Measurements from ENCODE around the gene RNF31.

RNF31 gene

DNA sequence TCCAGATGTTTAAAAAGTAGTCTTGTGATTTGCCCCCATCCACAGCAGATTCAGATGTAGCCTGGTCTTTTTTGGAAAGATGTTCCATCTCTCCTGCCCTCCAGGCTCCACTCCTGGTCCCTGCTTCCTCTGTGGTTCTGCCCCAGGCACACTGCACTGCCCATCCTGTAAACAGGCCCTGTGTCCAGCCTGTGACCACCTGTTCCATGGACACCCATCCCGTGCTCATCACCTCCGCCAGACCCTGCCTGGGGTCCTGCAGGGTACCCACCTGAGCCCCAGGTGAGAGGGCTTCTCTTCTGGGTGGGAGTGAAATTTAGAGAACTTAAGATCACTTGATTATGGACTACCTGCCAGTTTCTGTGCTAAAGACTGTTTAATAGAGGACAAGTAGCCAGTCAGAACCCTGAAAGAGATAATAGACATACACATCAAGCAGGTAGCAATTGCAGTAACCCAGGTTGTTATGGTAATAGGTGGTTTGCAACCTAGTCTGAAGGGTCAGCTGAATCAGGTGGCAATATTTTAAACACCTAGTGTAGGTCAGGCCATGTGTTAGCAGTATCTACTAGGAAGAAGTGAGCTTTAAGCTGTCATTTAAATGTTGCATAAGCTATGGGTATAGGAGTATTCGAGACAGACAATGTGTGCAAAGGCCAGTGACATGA, 2.1 kb downstream of the RNF31 start:
- TF ChIP-seq, protein P1, sequence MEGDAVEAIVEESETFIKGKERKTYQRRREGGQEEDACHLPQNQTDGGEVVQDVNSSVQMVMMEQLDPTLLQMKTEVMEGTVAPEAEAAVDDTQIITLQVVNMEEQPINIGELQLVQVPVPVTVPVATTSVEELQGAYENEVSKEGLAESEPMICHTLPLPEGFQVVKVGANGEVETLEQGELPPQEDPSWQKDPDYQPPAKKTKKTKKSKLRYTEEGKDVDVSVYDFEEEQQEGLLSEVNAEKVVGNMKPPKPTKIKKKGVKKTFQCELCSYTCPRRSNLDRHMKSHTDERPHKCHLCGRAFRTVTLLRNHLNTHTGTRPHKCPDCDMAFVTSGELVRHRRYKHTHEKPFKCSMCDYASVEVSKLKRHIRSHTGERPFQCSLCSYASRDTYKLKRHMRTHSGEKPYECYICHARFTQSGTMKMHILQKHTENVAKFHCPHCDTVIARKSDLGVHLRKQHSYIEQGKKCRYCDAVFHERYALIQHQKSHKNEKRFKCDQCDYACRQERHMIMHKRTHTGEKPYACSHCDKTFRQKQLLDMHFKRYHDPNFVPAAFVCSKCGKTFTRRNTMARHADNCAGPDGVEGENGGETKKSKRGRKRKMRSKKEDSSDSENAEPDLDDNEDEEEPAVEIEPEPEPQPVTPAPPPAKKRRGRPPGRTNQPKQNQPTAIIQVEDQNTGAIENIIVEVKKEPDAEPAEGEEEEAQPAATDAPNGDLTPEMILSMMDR (IDR thresholded peaks at IDR 0.05): no peak
- TF ChIP-seq ZFX (IDR thresholded peaks at IDR 0.05; ENCODE audit: borderline replicate concordance): no peak
- H3K27ac ChIP-seq: no peak overlapping the region

DNA sequence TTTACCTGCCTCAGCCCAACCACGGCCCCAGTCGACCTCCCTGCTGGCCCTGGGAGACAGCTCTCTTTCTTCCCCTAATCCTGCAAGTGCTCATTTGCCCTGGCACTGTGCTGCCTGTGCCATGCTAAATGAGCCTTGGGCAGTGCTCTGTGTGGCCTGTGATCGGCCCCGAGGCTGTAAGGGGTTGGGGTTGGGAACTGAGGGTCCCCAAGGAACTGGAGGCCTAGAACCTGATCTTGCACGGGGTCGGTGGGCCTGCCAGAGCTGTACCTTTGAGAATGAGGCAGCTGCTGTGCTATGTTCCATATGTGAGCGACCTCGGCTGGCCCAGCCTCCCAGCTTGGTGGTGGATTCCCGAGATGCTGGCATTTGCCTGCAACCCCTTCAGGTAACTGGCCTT, 2.8 kb downstream of the RNF31 start:
- H3K27ac ChIP-seq: no peak overlapping the region
- no peak for TF ChIP-seq ZFX (IDR thresholded peaks at IDR 0.05; ENCODE audit: borderline replicate concordance)
- TF ChIP-seq, protein P1 (IDR thresholded peaks at IDR 0.05): no peak

DNA sequence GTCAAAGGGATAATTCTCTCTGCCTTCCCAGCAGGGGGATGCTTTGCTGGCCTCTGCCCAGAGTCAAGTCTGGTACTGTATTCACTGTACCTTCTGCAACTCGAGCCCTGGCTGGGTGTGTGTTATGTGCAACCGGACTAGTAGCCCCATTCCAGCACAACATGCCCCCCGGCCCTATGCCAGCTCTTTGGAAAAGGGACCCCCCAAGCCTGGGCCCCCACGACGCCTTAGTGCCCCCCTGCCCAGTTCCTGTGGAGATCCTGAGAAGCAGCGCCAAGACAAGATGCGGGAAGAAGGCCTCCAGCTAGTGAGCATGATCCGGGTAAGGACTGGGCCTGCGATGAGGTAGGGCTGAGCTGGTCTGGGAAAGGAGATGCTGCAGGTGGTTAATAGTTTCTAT, 3.3 kb downstream of the RNF31 start:
- no peak overlapping the region for H3K27ac ChIP-seq
- TF ChIP-seq, protein P1 (IDR thresholded peaks at IDR 0.05): no peak
- TF ChIP-seq ZFX (IDR thresholded peaks at IDR 0.05; ENCODE audit: borderline replicate concordance): no peak

DNA sequence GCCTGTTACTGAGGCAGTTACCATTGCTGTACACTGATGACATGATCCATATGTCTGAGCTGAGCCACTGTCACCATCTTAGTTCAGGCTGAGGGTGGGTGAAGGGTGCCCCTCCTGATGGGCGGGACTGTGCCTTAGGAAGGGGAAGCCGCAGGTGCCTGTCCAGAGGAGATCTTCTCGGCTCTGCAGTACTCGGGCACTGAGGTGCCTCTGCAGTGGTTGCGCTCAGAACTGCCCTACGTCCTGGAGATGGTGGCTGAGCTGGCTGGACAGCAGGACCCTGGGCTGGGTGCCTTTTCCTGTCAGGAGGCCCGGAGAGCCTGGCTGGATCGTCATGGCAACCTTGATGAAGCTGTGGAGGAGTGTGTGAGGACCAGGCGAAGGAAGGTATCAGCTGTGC, 3.7 kb downstream of the RNF31 start:
- no peak overlapping the region for H3K27ac ChIP-seq
- TF ChIP-seq, protein P1 (IDR thresholded peaks at IDR 0.05): no peak
- TF ChIP-seq ZFX (IDR thresholded peaks at IDR 0.05; ENCODE audit: borderline replicate concordance): no peak

DNA sequence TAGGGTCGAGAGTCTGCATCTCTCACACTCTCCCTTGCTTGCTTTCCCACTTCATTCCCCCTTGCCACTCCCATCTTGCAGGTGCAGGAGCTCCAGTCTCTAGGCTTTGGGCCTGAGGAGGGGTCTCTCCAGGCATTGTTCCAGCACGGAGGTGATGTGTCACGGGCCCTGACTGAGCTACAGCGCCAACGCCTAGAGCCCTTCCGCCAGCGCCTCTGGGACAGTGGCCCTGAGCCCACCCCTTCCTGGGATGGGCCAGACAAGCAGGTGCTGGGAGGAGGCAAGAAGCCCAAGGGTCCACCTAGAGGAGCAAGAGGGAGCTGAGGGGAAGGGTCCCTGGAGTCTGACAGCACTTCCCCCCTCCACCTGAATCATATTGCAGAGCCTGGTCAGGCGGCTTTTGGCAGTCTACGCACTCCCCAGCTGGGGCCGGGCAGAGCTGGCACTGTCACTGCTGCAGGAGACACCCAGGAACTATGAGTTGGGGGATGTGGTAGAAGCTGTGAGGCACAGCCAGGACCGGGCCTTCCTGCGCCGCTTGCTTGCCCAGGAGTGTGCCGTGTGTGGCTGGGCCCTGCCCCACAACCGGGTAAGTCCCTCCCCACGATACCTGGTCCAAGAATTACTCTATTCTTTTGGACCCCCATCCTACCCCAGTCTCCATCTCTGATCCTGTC, 4.2 kb downstream of the RNF31 start:
- no peak overlapping the region for H3K27ac ChIP-seq
- TF ChIP-seq, protein P1 (IDR thresholded peaks at IDR 0.05): no peak
- no peak for TF ChIP-seq ZFX (IDR thresholded peaks at IDR 0.05; ENCODE audit: borderline replicate concordance)

DNA sequence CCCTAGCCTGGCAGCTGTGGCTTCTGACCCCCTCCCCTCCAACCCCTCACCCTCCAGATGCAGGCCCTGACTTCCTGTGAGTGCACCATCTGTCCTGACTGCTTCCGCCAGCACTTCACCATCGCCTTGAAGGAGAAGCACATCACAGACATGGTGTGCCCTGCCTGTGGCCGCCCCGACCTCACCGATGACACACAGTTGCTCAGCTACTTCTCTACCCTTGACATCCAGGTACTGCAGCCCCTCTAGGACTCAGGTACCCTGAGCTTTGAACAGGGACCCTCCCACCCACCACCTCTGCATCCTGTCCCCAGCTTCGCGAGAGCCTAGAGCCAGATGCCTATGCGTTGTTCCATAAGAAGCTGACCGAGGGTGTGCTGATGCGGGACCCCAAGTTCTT, 7.8 kb downstream of the RNF31 start:
- TF ChIP-seq ZFX (IDR thresholded peaks at IDR 0.05; ENCODE audit: borderline replicate concordance): no peak
- TF ChIP-seq, protein P1 (IDR thresholded peaks at IDR 0.05): no peak
- H3K27ac ChIP-seq: no peak overlapping the region

DNA sequence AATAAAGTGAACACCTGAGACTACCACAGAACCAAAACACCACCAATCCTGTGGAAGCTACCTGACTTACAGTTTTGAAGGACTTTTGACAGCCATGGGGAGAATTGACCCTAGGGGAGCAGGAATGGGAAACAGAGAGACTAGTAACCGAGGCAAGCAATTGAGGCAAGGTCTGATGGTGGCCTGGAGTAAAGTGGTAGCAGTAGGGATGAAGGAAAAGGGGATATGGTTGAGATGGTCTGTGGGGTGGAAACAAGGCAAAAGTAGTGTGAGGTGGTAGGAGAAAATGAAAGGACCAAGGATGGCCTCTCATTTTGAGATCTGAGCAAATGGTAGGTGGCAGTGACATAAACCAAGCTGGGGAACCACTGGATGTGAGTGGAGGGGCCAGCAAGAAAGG, 9.5 kb downstream of the RNF31 start:
- no peak overlapping the region for H3K27ac ChIP-seq
- TF ChIP-seq, protein P1 (IDR thresholded peaks at IDR 0.05): no peak
- no peak for TF ChIP-seq ZFX (IDR thresholded peaks at IDR 0.05; ENCODE audit: borderline replicate concordance)

Data from 22Rv1 (cell line).